ENCODE measurements around the gene SEMA4D. TPM values are rescaled to one million over a fixed set of nuclear protein-coding genes. Genes with fewer than 3 reads are reported as not detected.

SEMA4D gene
- total RNA-seq (10 to 100 TPM; 30.2 to 71.9 TPM), polyA plus RNA-seq (ENCODE audit: insufficient read length in 6 of 6) (10 to 100 TPM; 20.0 to 27.4 (median 25.3) TPM)
- long read RNA-seq, donor 1, partial matches to known transcripts = 0 of 1 reads
- long read RNA-seq, donor 1, other reads (novel, unspliced or antisense) = 0 of 1 reads
- long read RNA-seq, donor 2, partial matches to known transcripts = 0 of 1 reads
- long read RNA-seq, donor 2, other reads (novel, unspliced or antisense) = 0 of 1 reads
- long read RNA-seq, donor 3, partial matches to known transcripts = 0 of 1 reads
- long read RNA-seq, donor 3, other reads (novel, unspliced or antisense) = 0 of 1 reads
- long read RNA-seq, donor 4, partial matches to known transcripts = 1 of 3 reads
- long read RNA-seq, donor 4, other reads (novel, unspliced or antisense) = 1 of 3 reads
- long read RNA-seq, donor 5, partial matches to known transcripts = 0 of 3 reads
- long read RNA-seq, donor 5, other reads (novel, unspliced or antisense) = 0 of 3 reads
- long read RNA-seq, donor 6 = 0 reads
- long read RNA-seq, donor 7, partial matches to known transcripts = 0 of 1 reads
- long read RNA-seq, donor 7, other reads (novel, unspliced or antisense) = 0 of 1 reads
- long read RNA-seq, donor 8, full-length matches to known transcripts = 2 of 2 reads
- long read RNA-seq, donor 8, partial matches to known transcripts = 0 of 2 reads
- long read RNA-seq, donor 8, other reads (novel, unspliced or antisense) = 0 of 2 reads
- long read RNA-seq, donor 9 = 0 reads
- long read RNA-seq, donor 10, partial matches to known transcripts = 0 of 1 reads
- long read RNA-seq, donor 10, other reads (novel, unspliced or antisense) = 1 of 1 reads
- long read RNA-seq, donor 11, transcript SEMA4D-217 (2 exons, 3,053 nt) = major isoform, 9 of 18 reads
- long read RNA-seq, donor 11, partial matches to known transcripts = 0 of 18 reads
- long read RNA-seq, donor 11, other reads (novel, unspliced or antisense) = 0 of 18 reads
- long read RNA-seq, donor 12, partial matches to known transcripts = 0 of 1 reads
- long read RNA-seq, donor 12, other reads (novel, unspliced or antisense) = 0 of 1 reads

GRCh38 chr9:89497978-89498851 is at the start of gene SEMA4D:
TSS of gene SEMA4D (minus strand) at chr9:89498113. CDS start at chr9:89405456, 92,657 bp downstream.
- Histone ChIP-seq H3K4me1 (peaks cover 3 to 56% of the 10 kb centered on the region in 2 donors), H3K27ac (peak within 1 kb of the TSS in 1 of 2 donors; percentile 82), H3K36me3 (no peaks in the 10 kb centered on the region), H3K4me3 (peak within 1 kb of the TSS; percentile 54 to 69), H3K27me3 (no peaks in the 10 kb centered on the region), H3K9me3 (no peaks in the 10 kb centered on the region)
- ATAC-seq (peak; percentile 89), DNase-seq (peak; percentile 60 to 92 (median 84))
- intact Hi-C loops (cut with DNase I) = no loop called here
- TF ChIP-seq, protein P1, sequence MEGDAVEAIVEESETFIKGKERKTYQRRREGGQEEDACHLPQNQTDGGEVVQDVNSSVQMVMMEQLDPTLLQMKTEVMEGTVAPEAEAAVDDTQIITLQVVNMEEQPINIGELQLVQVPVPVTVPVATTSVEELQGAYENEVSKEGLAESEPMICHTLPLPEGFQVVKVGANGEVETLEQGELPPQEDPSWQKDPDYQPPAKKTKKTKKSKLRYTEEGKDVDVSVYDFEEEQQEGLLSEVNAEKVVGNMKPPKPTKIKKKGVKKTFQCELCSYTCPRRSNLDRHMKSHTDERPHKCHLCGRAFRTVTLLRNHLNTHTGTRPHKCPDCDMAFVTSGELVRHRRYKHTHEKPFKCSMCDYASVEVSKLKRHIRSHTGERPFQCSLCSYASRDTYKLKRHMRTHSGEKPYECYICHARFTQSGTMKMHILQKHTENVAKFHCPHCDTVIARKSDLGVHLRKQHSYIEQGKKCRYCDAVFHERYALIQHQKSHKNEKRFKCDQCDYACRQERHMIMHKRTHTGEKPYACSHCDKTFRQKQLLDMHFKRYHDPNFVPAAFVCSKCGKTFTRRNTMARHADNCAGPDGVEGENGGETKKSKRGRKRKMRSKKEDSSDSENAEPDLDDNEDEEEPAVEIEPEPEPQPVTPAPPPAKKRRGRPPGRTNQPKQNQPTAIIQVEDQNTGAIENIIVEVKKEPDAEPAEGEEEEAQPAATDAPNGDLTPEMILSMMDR (IDR thresholded peaks at IDR 0.05) = no peak

DNA sequence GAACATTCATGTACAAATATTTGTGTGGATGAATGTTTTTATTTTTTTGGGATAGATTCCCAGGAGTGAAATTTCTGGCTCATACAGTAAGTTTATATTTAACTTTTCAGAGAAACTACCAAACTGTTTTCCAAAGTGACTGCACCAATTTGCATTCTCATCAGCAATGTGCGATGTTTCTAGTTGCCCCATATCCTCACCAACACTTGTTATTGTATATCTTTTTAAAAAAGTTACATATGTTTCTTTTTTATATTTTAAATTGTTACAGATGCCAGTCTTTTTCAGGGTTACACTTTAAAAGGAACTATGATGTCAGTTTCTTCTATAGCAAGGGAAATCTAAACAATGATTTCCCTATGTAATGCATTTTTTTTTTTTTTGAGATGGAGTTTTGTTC is 49.1 kb upstream of the SEMA4D start:
- no peaks in the 10 kb centered on the region for H3K36me3 ChIP-seq
- ATAC-seq (no peak), DNase-seq (no peak)
- H3K4me1 ChIP-seq = peaks cover 0 to 19% of the 10 kb centered on the region in 2 donors
- intact Hi-C loops (cut with DNase I) = loop anchor here in 1 of 2 donors (5.0 kb wide), 1 partner anchor 230 kb away; the partner anchor contains the start of gene SECISBP2
- no peaks in the 10 kb centered on the region for H3K27me3 ChIP-seq
- TF ChIP-seq, protein P1 (IDR thresholded peaks at IDR 0.05) = no peak
- peaks cover 0 to 12% of the 10 kb centered on the region in 2 donors for H3K9me3 ChIP-seq
- no peak overlapping the region for H3K27ac ChIP-seq
- H3K4me3 ChIP-seq = no peak overlapping the region

DNA sequence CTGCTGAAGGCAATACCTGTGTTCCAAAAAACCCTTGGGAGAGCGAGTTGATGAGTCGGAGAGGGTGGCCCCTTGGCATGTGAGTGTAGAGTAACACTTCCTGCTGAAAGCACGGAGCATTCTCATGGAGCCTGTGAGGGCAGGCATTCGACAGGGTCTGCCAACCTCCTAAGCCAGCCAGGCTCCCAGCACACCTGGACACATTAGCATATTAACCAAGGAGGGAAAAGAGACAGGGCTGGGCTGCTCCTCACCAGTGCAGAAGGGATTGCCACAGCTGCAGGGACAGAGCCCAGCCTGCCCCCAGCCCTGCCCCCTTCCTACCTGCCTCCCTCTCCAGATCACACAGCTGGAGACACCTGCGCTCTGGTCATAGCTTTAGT is 46.4 kb upstream of the SEMA4D start:
- ATAC-seq (no peak), DNase-seq (no peak)
- TF ChIP-seq, protein P1 (IDR thresholded peaks at IDR 0.05) = no peak
- Histone ChIP-seq H3K4me1 (peaks cover 0 to 8% of the 10 kb centered on the region in 2 donors), H3K9me3 (peaks cover 0 to 12% of the 10 kb centered on the region in 2 donors), H3K4me3 (no peak overlapping the region), H3K27ac (no peak overlapping the region), H3K36me3 (no peaks in the 10 kb centered on the region), H3K27me3 (no peaks in the 10 kb centered on the region)
- intact Hi-C loops (cut with DNase I) = no loop called here

DNA sequence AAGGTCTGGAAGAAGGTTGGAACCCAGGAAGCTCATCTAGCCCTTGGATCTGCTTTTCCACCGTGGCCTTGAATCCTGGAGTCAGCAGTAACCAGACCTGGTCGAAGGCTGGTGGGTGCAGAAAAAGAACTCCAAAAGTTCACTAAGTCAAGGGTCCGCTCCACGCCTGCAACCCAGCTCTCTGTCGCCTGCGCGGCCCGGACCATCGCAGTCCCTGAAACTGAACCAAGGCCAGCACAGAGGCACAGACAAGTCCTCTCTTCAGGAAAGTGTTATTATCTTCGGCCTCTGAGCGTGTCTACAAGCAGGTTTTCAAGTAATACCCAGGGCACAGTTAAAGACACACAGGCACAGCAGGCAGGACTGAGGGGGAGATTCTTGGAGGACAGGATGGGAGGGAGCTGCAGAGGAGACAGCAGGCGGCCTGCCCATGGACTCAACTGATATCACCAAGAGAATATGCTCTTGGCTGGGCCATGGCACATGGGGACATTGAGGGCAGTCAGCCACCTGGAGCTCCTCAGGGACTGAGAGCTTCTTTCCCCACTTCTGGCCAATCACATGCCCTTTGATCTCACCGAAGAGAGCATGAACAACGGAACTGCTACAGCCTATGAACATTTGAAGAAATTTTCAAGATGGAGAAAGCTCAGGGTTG is 45.8 kb upstream of the SEMA4D start:
- no peak overlapping the region for H3K4me3 ChIP-seq

More for the DNA sequence above, 45.8 kb upstream of the SEMA4D start:
- TF ChIP-seq, protein P1 (IDR thresholded peaks at IDR 0.05) = no peak
- Histone ChIP-seq H3K27me3 (no peaks in the 10 kb centered on the region), H3K9me3 (peaks cover 0 to 12% of the 10 kb centered on the region in 2 donors), H3K4me1 (peaks cover 0 to 3% of the 10 kb centered on the region in 2 donors), H3K36me3 (no peaks in the 10 kb centered on the region), H3K27ac (no peak overlapping the region)
- DNase-seq (no peak), ATAC-seq (peak; percentile 16)
- intact Hi-C loops (cut with DNase I) = no loop called here
